ENCODE measurements around the gene BCL7C. TPM values are rescaled to one million over a fixed set of nuclear protein-coding genes. Genes with fewer than 3 reads are reported as not detected.

BCL7C gene
- total and polyA plus RNA-seq, 2 of the 13 experiments (the other 11 are each of a cell fraction or from before 2014, with no cell fraction given) = 17.7 to 33.8 TPM

GRCh38 chr16:30896889-30897733 lies 3.2 kb upstream of the BCL7C start (continued):
- no peak for TF ChIP-seq MAZ (IDR thresholded peaks at IDR 0.05; ENCODE audit: borderline replicate concordance, low read depth, low read length)
- TF ChIP-seq MAZ (CRISPR knock-in tag; IDR thresholded peaks at IDR 0.05; ENCODE audit: low read depth) = no peak
- no peak for TF ChIP-seq ETV6 (CRISPR knock-in tag; conservative IDR thresholded peaks at IDR 0.05)
- TF ChIP-seq RFX3 (CRISPR knock-in tag; IDR thresholded peaks at IDR 0.05) = no peak
- 0 out of 2 replicates have a peak, but pooled peaks have one; percentile 3 for TF ChIP-seq BHLHE40 (IDR thresholded peaks at IDR 0.05; ENCODE audit: low read length)
- TF ChIP-seq RBM39 (IDR thresholded peaks at IDR 0.05; ENCODE audit: low read depth, low read length, poor library complexity, severe bottlenecking) = no peak
- 0 out of 2 replicates have a peak, but pooled peaks have one; percentile 39 for TF ChIP-seq CC2D1A (CRISPR knock-in tag; IDR thresholded peaks at IDR 0.05)
- TF ChIP-seq GATAD2A (CRISPR knock-in tag; IDR thresholded peaks at IDR 0.05) = no peak
- no peak; the same call in 1 of the 2 replicates for TF ChIP-seq ZNF121 (CRISPR knock-in tag; IDR thresholded peaks at IDR 0.05)
- no peak for TF ChIP-seq MBD4 (IDR thresholded peaks at IDR 0.05; ENCODE audit: borderline replicate concordance, low read length)
- TF ChIP-seq, protein P1, sequence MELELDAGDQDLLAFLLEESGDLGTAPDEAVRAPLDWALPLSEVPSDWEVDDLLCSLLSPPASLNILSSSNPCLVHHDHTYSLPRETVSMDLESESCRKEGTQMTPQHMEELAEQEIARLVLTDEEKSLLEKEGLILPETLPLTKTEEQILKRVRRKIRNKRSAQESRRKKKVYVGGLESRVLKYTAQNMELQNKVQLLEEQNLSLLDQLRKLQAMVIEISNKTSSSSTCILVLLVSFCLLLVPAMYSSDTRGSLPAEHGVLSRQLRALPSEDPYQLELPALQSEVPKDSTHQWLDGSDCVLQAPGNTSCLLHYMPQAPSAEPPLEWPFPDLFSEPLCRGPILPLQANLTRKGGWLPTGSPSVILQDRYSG (CRISPR knock-in tag; IDR thresholded peaks at IDR 0.05) = no peak
- no peak for TF ChIP-seq ZNF670 (CRISPR knock-in tag; IDR thresholded peaks at IDR 0.05; ENCODE audit: borderline replicate concordance)
- TF ChIP-seq CCDC6 (CRISPR knock-in tag; IDR thresholded peaks at IDR 0.05) = no peak
- TF ChIP-seq EZH2 (conservative IDR thresholded peaks at IDR 0.05; ENCODE audit: low read depth, low read length) = no peak
- peak; percentile 46; the same call in 1 of the 2 replicates for TF ChIP-seq SAP130 (CRISPR knock-in tag; IDR thresholded peaks at IDR 0.05; ENCODE audit: low read depth)
- TF ChIP-seq, protein P2, sequence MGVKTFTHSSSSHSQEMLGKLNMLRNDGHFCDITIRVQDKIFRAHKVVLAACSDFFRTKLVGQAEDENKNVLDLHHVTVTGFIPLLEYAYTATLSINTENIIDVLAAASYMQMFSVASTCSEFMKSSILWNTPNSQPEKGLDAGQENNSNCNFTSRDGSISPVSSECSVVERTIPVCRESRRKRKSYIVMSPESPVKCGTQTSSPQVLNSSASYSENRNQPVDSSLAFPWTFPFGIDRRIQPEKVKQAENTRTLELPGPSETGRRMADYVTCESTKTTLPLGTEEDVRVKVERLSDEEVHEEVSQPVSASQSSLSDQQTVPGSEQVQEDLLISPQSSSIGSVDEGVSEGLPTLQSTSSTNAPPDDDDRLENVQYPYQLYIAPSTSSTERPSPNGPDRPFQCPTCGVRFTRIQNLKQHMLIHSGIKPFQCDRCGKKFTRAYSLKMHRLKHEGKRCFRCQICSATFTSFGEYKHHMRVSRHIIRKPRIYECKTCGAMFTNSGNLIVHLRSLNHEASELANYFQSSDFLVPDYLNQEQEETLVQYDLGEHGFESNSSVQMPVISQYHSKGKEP (CRISPR knock-in tag; IDR thresholded peaks at IDR 0.05) = no peak
- no peak for TF ChIP-seq ZNF550 (CRISPR knock-in tag; IDR thresholded peaks at IDR 0.05; ENCODE audit: borderline replicate concordance)
- no peak for TF ChIP-seq ZNF605 (CRISPR knock-in tag; IDR thresholded peaks at IDR 0.05)
- TF ChIP-seq, protein P3, sequence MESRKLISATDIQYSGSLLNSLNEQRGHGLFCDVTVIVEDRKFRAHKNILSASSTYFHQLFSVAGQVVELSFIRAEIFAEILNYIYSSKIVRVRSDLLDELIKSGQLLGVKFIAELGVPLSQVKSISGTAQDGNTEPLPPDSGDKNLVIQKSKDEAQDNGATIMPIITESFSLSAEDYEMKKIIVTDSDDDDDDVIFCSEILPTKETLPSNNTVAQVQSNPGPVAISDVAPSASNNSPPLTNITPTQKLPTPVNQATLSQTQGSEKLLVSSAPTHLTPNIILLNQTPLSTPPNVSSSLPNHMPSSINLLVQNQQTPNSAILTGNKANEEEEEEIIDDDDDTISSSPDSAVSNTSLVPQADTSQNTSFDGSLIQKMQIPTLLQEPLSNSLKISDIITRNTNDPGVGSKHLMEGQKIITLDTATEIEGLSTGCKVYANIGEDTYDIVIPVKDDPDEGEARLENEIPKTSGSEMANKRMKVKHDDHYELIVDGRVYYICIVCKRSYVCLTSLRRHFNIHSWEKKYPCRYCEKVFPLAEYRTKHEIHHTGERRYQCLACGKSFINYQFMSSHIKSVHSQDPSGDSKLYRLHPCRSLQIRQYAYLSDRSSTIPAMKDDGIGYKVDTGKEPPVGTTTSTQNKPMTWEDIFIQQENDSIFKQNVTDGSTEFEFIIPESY (CRISPR knock-in tag; IDR thresholded peaks at IDR 0.05) = peak; percentile 73
- TF ChIP-seq HOXD1 (CRISPR knock-in tag; IDR thresholded peaks at IDR 0.05) = no peak
- TF ChIP-seq SNAI1 (CRISPR knock-in tag; IDR thresholded peaks at IDR 0.05; ENCODE audit: borderline replicate concordance) = no peak
- TF ChIP-seq THAP11 (CRISPR knock-in tag; IDR thresholded peaks at IDR 0.05) = peak; percentile 99
- TF ChIP-seq ZNF253 (CRISPR knock-in tag; IDR thresholded peaks at IDR 0.05; ENCODE audit: borderline replicate concordance) = no peak
- no peak for TF ChIP-seq TAF15 (IDR thresholded peaks at IDR 0.05; ENCODE audit: low read depth, low read length, poor library complexity, severe bottlenecking)
- no peak for TF ChIP-seq ZNF44 (CRISPR knock-in tag; IDR thresholded peaks at IDR 0.05)

Measured in HepG2 (cell line).